ENCODE measurements around the gene EEFSEC. TPM values are rescaled to one million over a fixed set of nuclear protein-coding genes. Genes with fewer than 3 reads are reported as not detected.

The EEFSEC gene
- total RNA-seq, 4 donors from 2014 or later = 11.7 to 23.0 (median 14.9) TPM

DNA sequence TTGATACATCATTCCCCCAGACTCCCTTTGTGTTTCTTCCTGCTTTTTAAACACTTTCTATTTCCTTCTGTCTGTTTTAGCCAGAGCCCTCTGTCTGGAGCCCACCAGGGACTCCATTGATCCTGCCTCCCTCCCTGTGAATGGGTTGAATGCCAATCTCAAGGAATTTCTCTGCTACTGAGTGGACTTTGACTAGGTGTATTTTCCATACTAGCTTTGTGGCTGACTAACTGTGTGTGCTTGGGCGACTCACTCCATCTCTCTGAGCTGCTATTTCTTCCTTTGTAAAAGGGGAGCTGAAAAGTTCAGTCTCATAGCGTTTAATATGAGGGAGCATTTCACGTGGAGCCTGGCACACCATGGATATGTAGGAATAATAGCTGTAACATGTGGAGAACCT is 98.8 kb downstream of the EEFSEC start:
- TF ChIP-seq CTCF (IDR thresholded peaks at IDR 0.05) = no peak
- DNase-seq (ENCODE audit: low spot score) = no peak
- ATAC-seq (ENCODE audit: low FRiP score) = no peak

DNA sequence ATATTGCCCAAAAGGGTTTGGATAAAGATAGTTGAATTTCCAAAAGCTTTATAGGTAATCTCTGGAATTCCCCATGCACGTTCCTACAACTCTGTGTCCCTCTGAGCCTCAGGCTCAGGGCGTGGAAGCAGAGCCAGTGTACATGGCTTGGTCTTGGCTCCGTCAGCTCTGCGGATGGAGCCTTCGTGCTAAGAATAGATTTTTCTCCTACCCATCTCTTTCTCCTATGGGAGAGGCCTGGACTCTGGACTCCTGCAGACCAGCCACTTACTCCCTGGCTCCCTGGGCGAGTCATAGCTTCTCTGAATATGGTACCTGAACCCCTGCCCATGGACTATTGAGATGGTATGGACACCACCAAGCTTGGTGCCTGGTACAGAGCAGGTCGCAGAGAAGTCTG is 99.9 kb downstream of the EEFSEC start:
- TF ChIP-seq CTCF (IDR thresholded peaks at IDR 0.05) = no peak
- ATAC-seq (ENCODE audit: low FRiP score) = no peak
- no peak for DNase-seq (ENCODE audit: low spot score)

GRCh38 chr3:128254066-128254590 is 100.8 kb downstream of the EEFSEC start:
- no peak for ATAC-seq (ENCODE audit: low FRiP score)
- no peak for DNase-seq (ENCODE audit: low spot score)
- no peak for TF ChIP-seq CTCF (IDR thresholded peaks at IDR 0.05)

DNA sequence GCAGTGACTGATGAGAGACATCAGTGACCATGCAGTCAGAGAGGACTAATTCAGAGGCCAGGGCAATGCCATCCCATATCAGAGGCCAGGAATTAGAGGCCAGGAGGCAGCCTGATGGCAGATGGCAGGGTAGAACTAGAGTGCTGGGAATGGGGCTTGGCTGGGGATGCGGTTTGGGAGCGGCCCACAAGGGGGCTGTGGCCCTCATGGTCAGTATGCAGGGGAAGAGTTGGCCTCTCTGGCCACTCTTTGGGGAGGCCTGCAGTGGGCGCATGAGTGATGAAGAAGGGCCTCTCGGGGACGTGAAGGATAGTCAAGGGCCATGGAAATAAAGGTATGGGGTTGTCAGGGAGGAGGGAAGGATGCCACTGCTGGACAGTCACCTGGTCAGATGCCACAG is 101.7 kb downstream of the EEFSEC start:
- DNase-seq (ENCODE audit: low spot score) (no peak), ATAC-seq (ENCODE audit: low FRiP score) (no peak)
- no peak for TF ChIP-seq CTCF (IDR thresholded peaks at IDR 0.05)

DNA sequence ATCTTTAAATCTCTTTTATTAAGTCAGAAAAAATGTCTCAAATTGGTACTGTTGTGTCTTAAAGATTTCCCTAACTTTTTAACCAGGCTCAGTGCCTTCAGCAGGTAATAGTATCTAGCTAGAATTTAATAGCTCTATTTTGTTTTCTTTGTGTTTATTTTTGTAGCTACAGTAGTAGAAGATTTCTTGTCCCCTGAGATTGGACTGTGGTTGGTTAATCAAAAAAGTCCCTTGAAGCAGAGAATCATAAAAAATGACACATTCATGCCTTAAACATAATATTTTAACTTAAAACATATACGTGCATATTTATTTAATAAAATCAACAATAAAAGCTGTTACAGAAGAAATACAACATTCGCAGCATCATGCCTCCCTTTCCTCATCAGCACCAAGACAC is 102.8 kb downstream of the EEFSEC start:
- TF ChIP-seq CTCF (IDR thresholded peaks at IDR 0.05) = no peak
- no peak for DNase-seq (ENCODE audit: low spot score)
- ATAC-seq (ENCODE audit: low FRiP score) = no peak

GRCh38 chr3:128257632-128258031 is 104.4 kb downstream of the EEFSEC start:
- TF ChIP-seq CTCF (IDR thresholded peaks at IDR 0.05) = no peak
- no peak for DNase-seq (ENCODE audit: low spot score)
- no peak for ATAC-seq (ENCODE audit: low FRiP score)

DNA sequence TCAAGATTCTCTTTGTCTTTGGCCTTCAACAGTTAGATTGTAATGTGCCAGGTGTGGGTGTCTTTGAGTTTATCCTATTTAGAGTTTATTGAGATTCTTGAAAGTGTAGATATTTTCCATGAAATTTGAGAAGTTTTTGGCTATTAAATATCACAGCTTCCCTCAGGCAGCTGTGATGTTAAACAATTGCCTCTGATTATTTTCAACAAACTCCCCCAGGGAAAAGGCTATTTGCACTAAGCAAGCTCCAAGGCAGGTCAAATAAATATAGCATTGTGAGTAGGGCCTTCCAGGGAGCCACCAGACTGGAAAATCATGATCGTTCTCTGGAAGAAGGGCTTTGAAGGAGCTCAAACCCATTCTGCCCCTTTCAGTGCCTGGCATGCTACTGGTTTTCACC is 107.0 kb downstream of the EEFSEC start:
- no peak for DNase-seq (ENCODE audit: low spot score)
- no peak for ATAC-seq (ENCODE audit: low FRiP score)
- TF ChIP-seq CTCF (IDR thresholded peaks at IDR 0.05) = no peak
